ENCODE results near the gene PCNX2.

DNA sequence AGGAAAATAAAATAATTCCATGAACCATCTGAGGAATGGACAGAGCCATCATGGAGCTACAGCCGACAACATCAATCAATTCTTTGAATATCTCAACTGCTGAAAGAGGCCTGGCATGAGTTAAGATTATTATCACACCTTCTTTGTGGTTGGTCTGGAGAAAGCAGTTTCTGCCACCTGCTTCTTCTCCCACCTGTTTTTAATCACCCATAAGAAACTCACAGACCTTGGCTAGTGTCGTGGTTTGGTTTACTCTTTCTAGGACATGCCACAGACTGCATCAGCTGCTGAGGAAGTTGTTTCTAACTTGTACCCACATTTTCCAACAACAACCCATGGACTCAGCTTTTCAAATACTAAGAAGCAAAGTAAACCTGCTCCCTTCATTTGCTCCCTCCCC lies 279.6 kb downstream of the PCNX2 start:
- TF ChIP-seq, protein P1, sequence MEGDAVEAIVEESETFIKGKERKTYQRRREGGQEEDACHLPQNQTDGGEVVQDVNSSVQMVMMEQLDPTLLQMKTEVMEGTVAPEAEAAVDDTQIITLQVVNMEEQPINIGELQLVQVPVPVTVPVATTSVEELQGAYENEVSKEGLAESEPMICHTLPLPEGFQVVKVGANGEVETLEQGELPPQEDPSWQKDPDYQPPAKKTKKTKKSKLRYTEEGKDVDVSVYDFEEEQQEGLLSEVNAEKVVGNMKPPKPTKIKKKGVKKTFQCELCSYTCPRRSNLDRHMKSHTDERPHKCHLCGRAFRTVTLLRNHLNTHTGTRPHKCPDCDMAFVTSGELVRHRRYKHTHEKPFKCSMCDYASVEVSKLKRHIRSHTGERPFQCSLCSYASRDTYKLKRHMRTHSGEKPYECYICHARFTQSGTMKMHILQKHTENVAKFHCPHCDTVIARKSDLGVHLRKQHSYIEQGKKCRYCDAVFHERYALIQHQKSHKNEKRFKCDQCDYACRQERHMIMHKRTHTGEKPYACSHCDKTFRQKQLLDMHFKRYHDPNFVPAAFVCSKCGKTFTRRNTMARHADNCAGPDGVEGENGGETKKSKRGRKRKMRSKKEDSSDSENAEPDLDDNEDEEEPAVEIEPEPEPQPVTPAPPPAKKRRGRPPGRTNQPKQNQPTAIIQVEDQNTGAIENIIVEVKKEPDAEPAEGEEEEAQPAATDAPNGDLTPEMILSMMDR (conservative IDR thresholded peaks at IDR 0.05; ENCODE audit: low read depth, low read length): no peak
- TF ChIP-seq EZH2 (IDR thresholded peaks at IDR 0.05; ENCODE audit: borderline replicate concordance, low read depth, low read length, poor library complexity, severe bottlenecking): no peak
